ENCODE data around the gene SH3RF3. TPM values are rescaled to one million over a fixed set of nuclear protein-coding genes. Genes with fewer than 3 reads are reported as not detected.

Gene SH3RF3
- total RNA-seq, 1 donor from 2014 or later, result 7.3 TPM

GRCh38 chr2:109345091-109345490 is 216.1 kb downstream of the SH3RF3 start:
- Mint-ChIP-seq H3K36me3 (ENCODE audit: low read depth, unreplicated experiment) (peaks cover under 1% of the 10 kb centered on the region), H3K4me3 (ENCODE audit: unreplicated experiment) (no peak overlapping the region), H3K4me1 (ENCODE audit: low read depth, unreplicated experiment) (peaks cover 11% of the 10 kb centered on the region), H3K27me3 (ENCODE audit: low read depth, unreplicated experiment) (peaks cover 31% of the 10 kb centered on the region), H3K27ac (ENCODE audit: unreplicated experiment) (no peak overlapping the region), H3K9me3 (ENCODE audit: unreplicated experiment) (peaks cover 1% of the 10 kb centered on the region)
- H3K4me2 ChIP-seq (ENCODE audit: low read length), result no peak overlapping the region
- peaks cover 3% of the 10 kb centered on the region for H3K4me1 ChIP-seq (ENCODE audit: insufficient read depth, low read length)
- TF ChIP-seq CTCF (IDR thresholded peaks at IDR 0.05; ENCODE audit: insufficient read depth, low read depth, low read length) (no peak), EZH2 (IDR thresholded peaks at IDR 0.05; ENCODE audit: insufficient read depth, low read length) (no peak)
- H3K27ac ChIP-seq (ENCODE audit: low read depth, low read length), result no peak overlapping the region
- no peaks in the 10 kb centered on the region for H3K79me2 ChIP-seq (ENCODE audit: insufficient read depth, low read length)
- no peak overlapping the region for H3K9ac ChIP-seq (ENCODE audit: low read length)
- no peaks in the 10 kb centered on the region for H3K9me3 ChIP-seq (ENCODE audit: insufficient read depth, low read depth, low read length)
- H3K36me3 ChIP-seq (ENCODE audit: insufficient read depth, low read length), result no peaks in the 10 kb centered on the region
- H3K27me3 ChIP-seq (ENCODE audit: insufficient read depth, low read length), result peaks cover 3% of the 10 kb centered on the region
- FAIRE-seq (no peak), DNase-seq (ENCODE audit: low read depth) (no peak)
- peaks cover 18% of the 10 kb centered on the region for H4K20me1 ChIP-seq (ENCODE audit: insufficient read depth, low read length)
- H2AFZ ChIP-seq (ENCODE audit: low read depth, low read length), result no peak overlapping the region
- H3K4me3 ChIP-seq (ENCODE audit: insufficient read depth, low read depth, low read length), result no peak overlapping the region

GRCh38 chr2:109345653-109346480 is 216.9 kb downstream of the SH3RF3 start:
- H3K4me1 Mint-ChIP-seq (ENCODE audit: low read depth, unreplicated experiment), result peaks cover 16% of the 10 kb centered on the region
- no peak for TF ChIP-seq EZH2 (IDR thresholded peaks at IDR 0.05; ENCODE audit: insufficient read depth, low read length)
- TF ChIP-seq CTCF (IDR thresholded peaks at IDR 0.05; ENCODE audit: insufficient read depth, low read depth, low read length), result no peak
- DNase-seq (ENCODE audit: low read depth) (no peak), FAIRE-seq (no peak)
- no peak overlapping the region for H3K4me3 Mint-ChIP-seq (ENCODE audit: unreplicated experiment)
- no peak overlapping the region for H3K9ac ChIP-seq (ENCODE audit: low read length)
- peaks cover 18% of the 10 kb centered on the region for H4K20me1 ChIP-seq (ENCODE audit: insufficient read depth, low read length)
- no peak overlapping the region for H2AFZ ChIP-seq (ENCODE audit: low read depth, low read length)
- H3K36me3 ChIP-seq (ENCODE audit: insufficient read depth, low read length), result no peaks in the 10 kb centered on the region
- H3K79me2 ChIP-seq (ENCODE audit: insufficient read depth, low read length), result no peaks in the 10 kb centered on the region
- H3K27ac Mint-ChIP-seq (ENCODE audit: unreplicated experiment), result no peak overlapping the region
- H3K4me2 ChIP-seq (ENCODE audit: low read length), result no peak overlapping the region
- no peak overlapping the region for H3K4me3 ChIP-seq (ENCODE audit: insufficient read depth, low read depth, low read length)
- H3K27me3 Mint-ChIP-seq (ENCODE audit: low read depth, unreplicated experiment), result peaks cover 31% of the 10 kb centered on the region
- no peaks in the 10 kb centered on the region for H3K9me3 Mint-ChIP-seq (ENCODE audit: unreplicated experiment)
- H3K36me3 Mint-ChIP-seq (ENCODE audit: low read depth, unreplicated experiment), result no peaks in the 10 kb centered on the region
- no peak overlapping the region for H3K27ac ChIP-seq (ENCODE audit: low read depth, low read length)
- H3K4me1 ChIP-seq (ENCODE audit: insufficient read depth, low read length), result peaks cover 7% of the 10 kb centered on the region
- peaks cover 3% of the 10 kb centered on the region for H3K27me3 ChIP-seq (ENCODE audit: insufficient read depth, low read length)
- no peaks in the 10 kb centered on the region for H3K9me3 ChIP-seq (ENCODE audit: insufficient read depth, low read depth, low read length)
